OCI-LY1 (cell line): ENCODE results near the gene IGFBP4.
A peak's percentile ranks its signal among the peaks of the same experiment; 100 is the strongest.

Source experiments
- H2AFZ ChIP-seq: fragments of 200-600 bp; sonication (generic), shearing (Covaris generic); 2 replicates; pipeline ENCODE4 v1.6.0; 2014; ENCODE audit warnings: antibody characterized with exemption, mild to moderate bottlenecking, low read length
- H3F3A ChIP-seq: fragments of 200-600 bp; sonication (generic), shearing (Covaris generic); 2 replicates; pipeline ENCODE4 v1.6.0; 2014; ENCODE audit warnings: mild to moderate bottlenecking, antibody characterized with exemption, low read length, moderate library complexity; ENCODE audit not compliant: insufficient read depth
- H3K27ac ChIP-seq: fragments of 200-600 bp; sonication (generic); 2 replicates; pipeline ENCODE4 v1.5.1; 2014; ENCODE audit warnings: low read length, mixed run types, mild to moderate bottlenecking, low read depth; ENCODE audit not compliant: poor library complexity, severe bottlenecking
- H3K27me3 ChIP-seq: fragments of 200-600 bp; sonication (generic); 2 replicates; pipeline ENCODE4 v1.6.0; 2014; ENCODE audit warnings: antibody characterized with exemption, mild to moderate bottlenecking, low read length, moderate library complexity; ENCODE audit not compliant: insufficient read depth
- H3K36me3 ChIP-seq: fragments of 200-600 bp; sonication (generic); 2 replicates; pipeline ENCODE4 v1.6.1; 2014; ENCODE audit warnings: mild to moderate bottlenecking, antibody characterized with exemption, low read length, moderate library complexity, mixed read lengths; ENCODE audit not compliant: insufficient read depth
- H3K4me1 ChIP-seq: fragments of 200-600 bp; sonication (generic); 2 replicates; pipeline ENCODE4 v1.5.1; 2014; ENCODE audit warnings: mild to moderate bottlenecking, low read length, moderate library complexity; ENCODE audit not compliant: insufficient read depth, severe bottlenecking
- H3K4me2 ChIP-seq: fragments of 200-600 bp; sonication (generic), shearing (Covaris generic); 2 replicates; pipeline ENCODE4 v1.6.1; 2014; ENCODE audit warnings: low read length
- H3K4me3 ChIP-seq: fragments of 200-600 bp; sonication (generic); 2 replicates; pipeline ENCODE4 v1.5.1; 2014; ENCODE audit warnings: low read length, low read depth, mild to moderate bottlenecking, mixed read lengths; ENCODE audit not compliant: poor library complexity, severe bottlenecking
- H3K79me2 ChIP-seq: fragments of 200-600 bp; shearing (Covaris generic); 2 replicates; pipeline ENCODE4 v1.6.1; 2016; ENCODE audit warnings: mixed run types, low read length, mixed read lengths; ENCODE audit not compliant: insufficient read depth
- H3K9ac ChIP-seq: fragments of 200-600 bp; sonication (generic), shearing (Covaris generic); 2 replicates; pipeline ENCODE4 v1.6.1; 2014; ENCODE audit warnings: mild to moderate bottlenecking, low read length, mixed read lengths
- H3K9me2 ChIP-seq: fragments of 200-600 bp; sonication (generic), shearing (Covaris generic); 2 replicates; pipeline ENCODE4 v1.6.1; 2014; ENCODE audit warnings: low read depth, mild to moderate bottlenecking, low read length, mixed read lengths
- H3K9me3 ChIP-seq: fragments of 200-600 bp; shearing (Covaris generic); 2 replicates; pipeline ENCODE4 v1.6.1; 2014; ENCODE audit warnings: low read length, mixed read lengths
- H4K20me1 ChIP-seq: fragments of 200-600 bp; sonication (generic), shearing (Covaris generic); 2 replicates; pipeline ENCODE4 v1.6.0; 2016; ENCODE audit warnings: mild to moderate bottlenecking, low read length; ENCODE audit not compliant: insufficient read depth
- CTCF ChIP-seq: fragments of 200-600 bp; sonication (generic), shearing (Covaris generic); IDR thresholded peaks from 2 replicates; pipeline ENCODE4 v1.5.1; 2017; ENCODE audit warnings: mild to moderate bottlenecking, antibody characterized with exemption, low read length, moderate library complexity, mixed read lengths
- EZH2 ChIP-seq: fragments of 200-600 bp; sonication (generic), shearing (Covaris generic); IDR thresholded peaks from 2 replicates; pipeline ENCODE4 v1.8.0; 2017; ENCODE audit warnings: borderline replicate concordance, mixed run types, mild to moderate bottlenecking, antibody characterized with exemption, low read length, moderate library complexity, mixed read lengths

Gene IGFBP4

GRCh38 chr17:40487371-40488020 lies 44.2 kb downstream of the IGFBP4 start:
- no peak overlapping the region for H3K4me3 ChIP-seq
- TF ChIP-seq EZH2: no peak
- TF ChIP-seq CTCF: no peak
- no peaks in the 10 kb centered on the region for H3K27me3 ChIP-seq
- H3K36me3 ChIP-seq: no peaks in the 10 kb centered on the region
- H3K79me2 ChIP-seq: no peaks in the 10 kb centered on the region
- peaks cover 34% of the 10 kb centered on the region for H3K4me1 ChIP-seq
- H3K4me2 ChIP-seq: no peak overlapping the region
- no peak overlapping the region for H2AFZ ChIP-seq
- no peak overlapping the region for H3K9ac ChIP-seq
- H3K27ac ChIP-seq: no peak overlapping the region
- H3K9me2 ChIP-seq: no peaks in the 10 kb centered on the region
- no peaks in the 10 kb centered on the region for H4K20me1 ChIP-seq
- no peaks in the 10 kb centered on the region for H3F3A ChIP-seq
- H3K9me3 ChIP-seq: no peaks in the 10 kb centered on the region

GRCh38 chr17:40490289-40490853 lies 47.1 kb downstream of the IGFBP4 start:
- H3F3A ChIP-seq: no peaks in the 10 kb centered on the region
- no peaks in the 10 kb centered on the region for H3K27me3 ChIP-seq
- peak overlapping the region; percentile 36 for H3K4me2 ChIP-seq
- H3K9me2 ChIP-seq: no peaks in the 10 kb centered on the region
- H3K79me2 ChIP-seq: no peaks in the 10 kb centered on the region
- H3K4me3 ChIP-seq: peak overlapping the region; percentile 20
- TF ChIP-seq EZH2: no peak
- TF ChIP-seq CTCF: no peak
- H2AFZ ChIP-seq: no peak overlapping the region
- H3K27ac ChIP-seq: peak overlapping the region; percentile 82
- H4K20me1 ChIP-seq: no peaks in the 10 kb centered on the region
- no peaks in the 10 kb centered on the region for H3K36me3 ChIP-seq
- peaks cover 34% of the 10 kb centered on the region for H3K4me1 ChIP-seq
- H3K9ac ChIP-seq: peak overlapping the region; percentile 47; the same call in 1 of the 2 replicates
- H3K9me3 ChIP-seq: no peaks in the 10 kb centered on the region

GRCh38 chr17:40490982-40491381 lies 47.7 kb downstream of the IGFBP4 start:
- H2AFZ ChIP-seq: no peak overlapping the region
- H3K9me2 ChIP-seq: no peaks in the 10 kb centered on the region
- H3K27ac ChIP-seq: peak overlapping the region; percentile 82
- no peaks in the 10 kb centered on the region for H3K9me3 ChIP-seq
- H3K4me1 ChIP-seq: peaks cover 34% of the 10 kb centered on the region
- H4K20me1 ChIP-seq: no peaks in the 10 kb centered on the region
- H3F3A ChIP-seq: no peaks in the 10 kb centered on the region
- H3K4me2 ChIP-seq: peak overlapping the region; percentile 36
- H3K9ac ChIP-seq: peak overlapping the region; percentile 44; the same call in 1 of the 2 replicates
- H3K27me3 ChIP-seq: no peaks in the 10 kb centered on the region
- H3K36me3 ChIP-seq: no peaks in the 10 kb centered on the region
- no peaks in the 10 kb centered on the region for H3K79me2 ChIP-seq
- H3K4me3 ChIP-seq: peak overlapping the region; percentile 9
- TF ChIP-seq EZH2 (no peak), CTCF (no peak)
